ENCODE results near the gene ACAP2. TPM values are rescaled to one million over a fixed set of nuclear protein-coding genes. Genes with fewer than 3 reads are reported as not detected.
"Not testable (repeated sequence)": the region's sequence is repeated elsewhere in the genome, so short reads cannot be mapped to it uniquely, and the experiment has no call there.

The ACAP2 gene
- total RNA-seq, 2 experiments from 2014 or later = 41.1 to 42.9 TPM

DNA sequence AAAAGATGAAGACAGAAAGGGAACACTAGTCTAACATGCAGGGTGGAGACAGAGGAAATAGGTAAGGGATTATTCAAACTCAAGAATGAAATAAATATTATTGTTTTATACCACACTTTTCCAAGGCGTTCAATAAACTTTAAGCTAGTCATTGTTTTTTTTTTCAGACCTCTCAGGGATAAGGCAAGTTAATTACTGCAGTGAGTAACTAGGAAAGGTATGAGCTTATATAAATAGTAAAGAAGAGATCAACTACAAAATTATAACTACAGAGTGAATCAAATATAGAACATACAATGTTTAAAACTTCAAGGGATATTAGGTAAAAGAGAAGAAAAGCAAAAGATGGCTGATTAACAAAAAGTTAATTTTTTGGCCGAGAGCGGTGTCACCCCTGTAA is 140.4 kb downstream of the ACAP2 start:
- no peak for DNase-seq
- Mint-ChIP-seq H3K36me3 (no peaks in the 10 kb centered on the region), H3K27me3 (no peaks in the 10 kb centered on the region), H3K4me3 (no peak overlapping the region), H3K9me3 (no peaks in the 10 kb centered on the region), H3K4me1 (peaks cover under 1% of the 10 kb centered on the region), H3K27ac (no peak overlapping the region)

DNA sequence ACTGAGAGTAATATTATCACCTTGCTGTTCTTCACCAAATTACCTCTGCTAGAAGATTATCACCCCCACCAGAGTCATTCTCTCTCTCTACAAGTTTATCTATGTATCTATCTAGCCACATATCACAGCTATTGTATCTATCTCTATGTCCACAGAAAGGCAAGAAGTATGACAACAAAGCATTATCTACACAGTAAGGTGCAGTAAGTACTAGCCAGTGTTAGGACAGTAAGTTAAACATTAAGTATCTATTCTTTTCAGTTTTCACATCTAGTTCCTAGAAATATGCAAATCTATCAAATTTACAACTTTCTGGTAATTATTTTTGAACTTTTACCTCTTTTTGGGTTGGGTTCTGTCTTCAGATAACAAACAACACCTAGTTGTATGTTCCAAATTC is 145.4 kb downstream of the ACAP2 start:
- peaks cover 9% of the 10 kb centered on the region for H3K36me3 Mint-ChIP-seq
- no peak overlapping the region for H3K27ac Mint-ChIP-seq
- H3K9me3 Mint-ChIP-seq = no peaks in the 10 kb centered on the region
- H3K4me3 Mint-ChIP-seq = no peak overlapping the region
- H3K4me1 Mint-ChIP-seq = peaks cover 3% of the 10 kb centered on the region
- no peaks in the 10 kb centered on the region for H3K27me3 Mint-ChIP-seq
- DNase-seq = no peak

DNA sequence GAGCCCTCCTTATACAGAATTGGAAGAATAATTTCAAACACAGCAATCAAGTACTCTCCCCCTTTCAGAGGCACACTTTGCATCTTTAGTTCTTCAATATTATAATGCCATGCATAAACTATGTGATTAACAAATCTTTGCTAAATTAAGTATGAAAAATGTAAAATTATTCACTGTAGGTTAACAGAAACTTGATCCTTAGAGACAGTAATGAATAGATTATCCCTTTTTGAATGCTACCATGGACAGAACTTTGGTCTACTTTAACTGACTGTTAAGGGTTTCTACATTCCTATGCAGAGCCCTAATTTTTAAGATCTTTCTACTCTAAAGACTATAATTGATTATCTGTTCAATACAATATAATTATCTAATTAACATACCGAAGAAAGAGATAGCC is 146.2 kb downstream of the ACAP2 start:
- Mint-ChIP-seq H3K27ac (no peak overlapping the region), H3K27me3 (no peaks in the 10 kb centered on the region), H3K4me1 (peaks cover 3% of the 10 kb centered on the region), H3K9me3 (no peaks in the 10 kb centered on the region), H3K4me3 (no peak overlapping the region), H3K36me3 (peaks cover 9% of the 10 kb centered on the region)
- DNase-seq = no peak

DNA sequence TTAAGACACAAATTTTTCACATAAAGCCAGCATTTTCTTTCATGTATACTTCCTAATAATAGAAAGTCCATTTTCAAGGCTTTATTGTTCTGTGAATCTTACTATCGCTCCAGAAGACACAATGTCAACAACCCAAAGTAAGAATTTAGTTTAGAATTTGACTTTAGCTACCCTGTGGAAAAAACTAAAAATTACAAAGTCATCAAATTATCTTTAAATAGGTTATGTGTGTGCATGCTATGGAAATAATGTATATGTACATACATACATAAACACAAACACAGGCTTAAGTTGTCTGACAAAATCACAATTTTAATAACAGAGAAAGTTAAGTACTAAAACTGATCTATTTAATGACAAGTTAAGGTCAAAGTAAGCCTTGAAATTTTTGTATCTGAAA is 151.7 kb downstream of the ACAP2 start:
- H3K4me1 Mint-ChIP-seq = peaks cover 2% of the 10 kb centered on the region
- no peaks in the 10 kb centered on the region for H3K27me3 Mint-ChIP-seq
- no peak for DNase-seq
- no peak overlapping the region for H3K27ac Mint-ChIP-seq
- peaks cover 13% of the 10 kb centered on the region for H3K36me3 Mint-ChIP-seq
- H3K4me3 Mint-ChIP-seq = no peak overlapping the region
- no peaks in the 10 kb centered on the region for H3K9me3 Mint-ChIP-seq

DNA sequence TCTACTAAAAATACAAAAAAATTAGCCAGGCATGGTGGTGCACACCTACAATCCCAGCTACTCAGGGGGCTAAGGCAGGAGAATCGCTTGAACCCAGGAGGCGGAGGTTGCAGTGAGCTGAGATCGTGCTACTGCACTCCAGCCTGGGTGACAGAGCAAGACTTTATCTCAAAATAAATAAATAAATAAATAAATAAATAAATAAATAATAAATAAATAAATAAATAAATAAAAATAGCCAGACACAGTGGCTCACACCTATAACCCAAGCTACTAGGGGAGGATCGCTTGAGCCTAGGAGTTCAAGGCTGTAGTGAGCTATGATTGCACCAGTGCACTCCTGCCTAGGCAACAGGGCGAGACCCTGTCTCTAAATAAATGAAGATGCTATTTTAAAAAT is 152.2 kb downstream of the ACAP2 start:
- H3K4me1 Mint-ChIP-seq = not testable (repeated sequence)

DNA sequence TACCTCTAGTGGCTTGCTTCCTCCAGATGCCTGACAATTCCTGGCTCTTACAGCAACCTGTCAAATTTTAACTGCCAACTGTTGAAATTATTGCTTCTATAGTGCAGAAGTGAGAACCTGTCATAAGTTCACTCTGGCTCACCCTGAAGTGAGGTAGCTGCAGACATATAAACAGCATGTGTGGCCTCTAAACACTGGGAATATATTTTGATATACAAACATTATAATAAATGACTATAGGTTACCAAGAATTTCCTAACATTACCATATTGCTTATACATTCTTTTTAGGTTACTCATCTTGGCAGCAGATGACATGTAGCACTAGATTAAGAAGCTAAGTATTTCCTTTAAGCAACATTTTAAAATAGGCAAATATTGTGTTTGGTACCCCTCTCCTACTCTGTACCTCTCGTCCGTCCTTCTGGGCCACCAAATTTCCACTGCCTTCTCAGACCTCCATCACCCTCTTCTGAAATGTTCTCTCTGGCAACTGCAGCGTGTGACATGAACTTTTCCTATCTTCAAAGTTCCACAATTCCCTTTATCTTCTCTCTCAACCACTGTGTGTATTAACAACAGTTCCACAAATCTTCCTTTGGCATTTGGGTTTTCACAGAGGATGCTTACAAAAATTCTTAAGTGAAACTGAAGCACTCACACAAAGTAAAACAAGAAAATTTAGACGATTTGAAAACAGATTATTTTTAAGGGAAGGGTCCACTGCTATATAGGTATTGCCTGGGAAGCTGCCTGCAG is 156.5 kb downstream of the ACAP2 start:
- Mint-ChIP-seq H3K36me3 (peaks cover 8% of the 10 kb centered on the region), H3K9me3 (no peaks in the 10 kb centered on the region), H3K4me3 (no peak overlapping the region), H3K27me3 (no peaks in the 10 kb centered on the region), H3K4me1 (peaks cover 12% of the 10 kb centered on the region), H3K27ac (peak overlapping the region; percentile 38)
- no peak for DNase-seq

More for the DNA sequence above, 152.2 kb downstream of the ACAP2 start:
- not testable (repeated sequence) for DNase-seq, H3K9me3 Mint-ChIP-seq, H3K27ac Mint-ChIP-seq, H3K4me3 Mint-ChIP-seq, H3K27me3 Mint-ChIP-seq
- H3K36me3 Mint-ChIP-seq = peaks cover 13% of the 10 kb centered on the region

DNA sequence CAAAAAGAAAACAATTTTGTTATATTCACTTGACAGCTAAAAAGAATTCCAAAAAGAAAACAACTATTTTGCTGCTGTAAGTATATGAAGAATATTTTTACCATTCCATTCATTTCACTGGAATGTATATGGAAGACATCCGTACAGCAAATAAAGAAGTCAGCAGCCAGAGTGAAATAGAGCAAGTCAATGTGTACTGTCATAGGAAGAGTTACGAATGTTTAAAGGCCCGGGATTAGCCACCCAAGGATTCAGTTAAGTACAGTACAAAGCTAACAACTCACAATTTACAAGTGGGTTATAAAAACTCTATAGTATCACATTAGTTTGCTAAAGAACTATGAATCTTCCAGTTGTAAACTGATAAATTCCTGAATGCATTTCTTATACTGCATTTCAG is 157.4 kb downstream of the ACAP2 start:
- Mint-ChIP-seq H3K4me1 (peaks cover 12% of the 10 kb centered on the region), H3K27me3 (no peaks in the 10 kb centered on the region), H3K9me3 (no peaks in the 10 kb centered on the region), H3K27ac (no peak overlapping the region), H3K36me3 (peaks cover 8% of the 10 kb centered on the region), H3K4me3 (no peak overlapping the region)
- DNase-seq = no peak

DNA sequence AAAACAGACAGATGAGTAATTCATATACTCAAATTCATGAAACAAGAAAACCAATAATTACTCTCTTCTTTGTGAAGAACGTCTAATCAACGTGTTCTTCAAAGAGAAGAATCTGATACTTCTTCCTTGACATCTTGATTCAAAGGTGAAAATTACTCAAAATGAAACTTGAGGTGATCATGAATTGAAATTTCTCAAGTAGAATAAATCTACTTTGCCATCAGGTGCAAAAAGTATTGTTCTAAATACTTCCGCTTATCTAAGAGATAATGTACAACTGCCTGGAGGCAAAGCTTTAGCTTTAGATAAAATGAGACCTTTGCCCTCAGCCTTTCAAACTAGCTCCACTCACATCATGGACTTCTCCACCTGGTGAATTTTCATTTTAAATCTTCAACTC is 158.0 kb downstream of the ACAP2 start:
- H3K4me3 Mint-ChIP-seq = no peak overlapping the region
- H3K27me3 Mint-ChIP-seq = no peaks in the 10 kb centered on the region
- no peak for DNase-seq
- H3K4me1 Mint-ChIP-seq = peaks cover 12% of the 10 kb centered on the region
- H3K27ac Mint-ChIP-seq = no peak overlapping the region
- H3K9me3 Mint-ChIP-seq = no peaks in the 10 kb centered on the region
- H3K36me3 Mint-ChIP-seq = peaks cover 8% of the 10 kb centered on the region

DNA sequence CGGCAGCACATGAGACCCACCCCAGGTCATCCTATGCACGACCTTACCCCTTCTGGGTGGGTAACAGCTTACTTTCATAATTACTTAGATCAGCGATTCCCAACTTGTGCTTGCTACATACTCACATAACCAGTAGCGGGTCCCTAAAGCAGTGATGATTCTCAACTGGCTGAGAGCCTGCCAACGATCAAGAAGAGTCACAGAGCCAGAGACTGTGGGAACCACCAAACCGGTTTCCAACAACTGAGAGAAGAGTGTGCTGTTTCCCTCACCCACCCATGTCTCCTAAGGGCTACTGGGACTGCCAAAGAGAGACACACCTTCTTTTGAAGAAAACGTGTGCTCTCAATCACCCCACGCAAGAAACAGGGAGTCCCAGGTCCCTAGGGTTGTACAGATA is 159.9 kb downstream of the ACAP2 start:
- Mint-ChIP-seq H3K9me3 (no peaks in the 10 kb centered on the region), H3K36me3 (peaks cover 6% of the 10 kb centered on the region), H3K4me3 (no peak overlapping the region), H3K27me3 (no peaks in the 10 kb centered on the region), H3K4me1 (peaks cover 12% of the 10 kb centered on the region), H3K27ac (no peak overlapping the region)
- DNase-seq = no peak

DNA sequence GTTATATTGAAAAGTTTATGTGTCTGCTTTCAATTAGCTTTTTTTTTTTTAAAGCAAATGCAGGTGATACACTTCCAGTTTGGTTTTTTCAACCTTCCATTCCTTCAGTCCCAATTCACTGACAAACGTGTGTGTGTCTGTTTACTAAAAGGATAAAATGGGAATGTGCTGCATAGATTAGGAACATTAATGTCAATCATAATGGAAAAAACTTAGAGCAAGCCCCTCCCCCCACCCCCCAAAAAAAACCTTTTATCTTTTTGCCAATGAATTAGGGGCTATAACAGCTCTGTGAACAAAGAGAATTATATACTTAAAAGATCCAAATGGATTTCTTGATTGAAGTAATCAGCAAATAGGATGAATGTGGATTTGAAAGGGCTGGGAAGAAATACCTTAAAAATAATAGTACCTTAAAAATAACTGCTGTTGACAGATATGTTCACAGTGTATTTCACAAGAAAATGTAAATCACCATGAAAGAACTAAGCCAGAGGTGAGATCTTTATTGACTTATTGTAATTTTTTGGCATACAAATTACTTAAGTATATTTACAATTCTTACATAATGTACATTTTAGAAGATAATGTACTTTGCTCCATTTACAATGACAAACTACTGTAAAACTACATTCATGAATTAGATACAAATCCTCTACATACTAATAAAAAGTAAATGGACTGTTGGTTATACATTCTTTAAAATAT is 168.4 kb downstream of the ACAP2 start:
- H3K4me3 Mint-ChIP-seq = no peak overlapping the region

DNA sequence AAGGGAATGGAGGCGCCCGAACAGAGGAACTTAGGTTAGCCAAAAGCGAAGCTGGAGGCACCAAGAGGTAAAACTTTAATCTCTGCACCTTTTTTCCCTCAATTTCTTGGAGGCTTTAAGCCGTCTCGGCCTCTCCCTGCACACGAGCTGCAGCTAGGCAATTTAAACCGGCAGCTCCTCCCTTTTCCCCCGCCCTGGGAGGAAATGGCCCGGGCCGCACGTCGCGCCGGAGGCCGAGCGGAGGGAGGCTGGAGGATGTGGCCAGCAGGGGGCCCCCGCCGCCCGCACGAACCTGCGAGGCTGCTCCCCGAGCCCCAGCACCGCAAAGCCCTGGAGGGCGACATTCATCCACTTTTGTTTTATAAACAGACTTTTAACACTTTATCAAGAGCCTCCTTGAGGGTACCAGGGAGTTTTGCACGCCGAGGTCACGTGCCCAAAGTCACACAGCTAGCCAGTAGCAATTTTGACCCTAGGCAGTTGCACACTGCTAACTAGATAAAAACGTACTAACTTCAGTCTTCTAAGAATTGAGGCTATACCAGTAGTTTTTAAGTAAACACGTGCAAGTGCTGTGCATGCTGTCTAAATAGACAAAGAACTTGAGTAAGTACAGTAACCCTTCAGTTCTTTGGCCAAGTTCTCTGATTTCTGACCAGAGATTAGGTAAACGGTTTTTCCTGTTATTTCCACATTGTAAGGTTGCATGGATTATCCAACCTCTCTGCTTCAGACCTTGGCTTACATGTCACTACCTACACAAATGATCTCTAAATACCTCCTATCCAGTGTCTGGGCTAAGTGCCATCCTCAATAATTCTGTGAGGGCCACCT is 171.2 kb downstream of the ACAP2 start:
- no peaks in the 10 kb centered on the region for H3K9me3 Mint-ChIP-seq
- peak overlapping the region; percentile 85 for H3K27ac Mint-ChIP-seq
- H3K4me3 Mint-ChIP-seq = peak overlapping the region; percentile 88
- peak; percentile 92 for DNase-seq
- H3K4me1 Mint-ChIP-seq = peaks cover 23% of the 10 kb centered on the region
- H3K36me3 Mint-ChIP-seq = peaks cover 9% of the 10 kb centered on the region
- H3K27me3 Mint-ChIP-seq = no peaks in the 10 kb centered on the region

More for the DNA sequence above, 168.4 kb downstream of the ACAP2 start:
- H3K36me3 Mint-ChIP-seq = no peaks in the 10 kb centered on the region
- DNase-seq = no peak
- no peaks in the 10 kb centered on the region for H3K9me3 Mint-ChIP-seq
- H3K27ac Mint-ChIP-seq = no peak overlapping the region
- H3K27me3 Mint-ChIP-seq = no peaks in the 10 kb centered on the region
- H3K4me1 Mint-ChIP-seq = peaks cover 16% of the 10 kb centered on the region

DNA sequence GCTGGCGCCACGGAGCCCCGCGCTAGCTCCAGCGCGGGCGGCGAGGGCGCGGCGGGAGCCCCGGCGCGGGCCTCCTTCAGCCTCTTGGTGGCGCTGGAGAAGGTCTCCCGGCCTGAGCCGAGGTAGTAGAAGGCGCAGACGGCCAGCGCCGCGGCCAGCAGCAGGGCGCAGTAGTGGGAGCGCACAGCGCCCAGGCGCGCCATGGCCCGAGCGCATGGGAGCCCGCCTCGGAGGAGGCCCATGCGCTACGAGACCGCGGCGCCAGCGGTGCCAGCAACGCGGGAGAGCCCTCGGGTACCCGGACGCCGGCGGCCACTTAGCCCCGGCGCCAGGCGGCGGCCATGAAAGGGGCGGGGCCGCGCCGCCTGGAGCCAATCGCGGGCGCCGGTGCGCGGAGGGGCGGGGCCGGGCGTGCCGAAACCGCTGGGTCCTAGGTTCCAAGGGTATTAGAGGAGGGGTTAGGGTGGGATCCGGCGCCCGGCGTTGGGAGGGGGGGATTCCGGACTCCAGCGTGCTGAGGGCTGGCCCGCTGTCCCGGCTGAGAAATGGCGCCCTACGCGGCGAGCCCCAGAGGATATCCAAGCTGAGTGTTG is 171.9 kb downstream of the ACAP2 start, which contains the start of gene XXYLT1:
Gene XXYLT1, minus strand, starts transcription at position 343 of the 593 bp plus-strand sequence. Its CDS starts 101 bp downstream, at position 242.
- H3K27ac Mint-ChIP-seq = peak within 1 kb of the TSS; percentile 85
- peak within 1 kb of the TSS; percentile 89 for H3K4me3 Mint-ChIP-seq
- H3K4me1 Mint-ChIP-seq = peaks cover 23% of the 10 kb centered on the region
- no peaks in the 10 kb centered on the region for H3K9me3 Mint-ChIP-seq
- peak; percentile 91 for DNase-seq
- H3K27me3 Mint-ChIP-seq = no peaks in the 10 kb centered on the region
- H3K36me3 Mint-ChIP-seq = peaks cover 11% of the 10 kb centered on the region

DNA sequence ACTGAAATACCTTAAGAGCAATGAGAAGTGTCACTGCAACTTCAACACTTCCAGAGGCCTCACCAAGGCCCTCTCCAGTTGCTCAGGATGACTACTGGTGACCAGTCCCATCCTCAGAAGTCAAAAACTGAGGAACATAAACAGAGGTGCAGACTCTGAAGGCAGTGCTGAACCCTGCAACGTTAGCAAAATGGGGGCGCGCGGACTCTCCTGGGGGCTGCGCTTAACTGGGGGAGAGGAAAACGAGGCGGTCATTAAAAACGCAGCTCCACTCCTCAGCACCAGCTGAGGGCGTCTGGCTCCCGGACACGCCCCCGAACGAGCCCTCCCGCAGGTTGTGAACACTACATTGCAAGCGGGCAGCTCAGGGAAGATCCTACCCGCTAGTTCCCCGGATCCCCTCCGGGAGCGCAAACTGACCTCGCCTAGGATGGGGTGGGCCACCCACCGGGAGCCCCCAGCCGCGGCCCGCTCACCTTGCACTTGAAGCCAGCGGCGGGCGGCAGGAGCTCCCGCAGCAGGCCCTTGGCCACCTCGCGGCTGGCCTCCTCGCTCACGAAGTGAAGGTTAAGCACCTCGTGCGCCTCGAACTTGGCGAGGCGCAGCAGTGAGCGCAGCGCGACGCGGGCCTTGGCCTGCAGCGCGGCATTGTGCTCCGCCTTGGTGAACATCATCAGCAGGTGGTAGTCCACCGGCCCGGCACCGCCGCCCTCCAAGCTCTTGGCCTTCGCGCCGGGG is 172.6 kb downstream of the ACAP2 start:
- Mint-ChIP-seq H3K9me3 (no peaks in the 10 kb centered on the region), H3K27ac (peak overlapping the region; percentile 4), H3K27me3 (no peaks in the 10 kb centered on the region), H3K4me3 (peak overlapping the region; percentile 89), H3K36me3 (peaks cover 15% of the 10 kb centered on the region), H3K4me1 (peaks cover 23% of the 10 kb centered on the region)
- DNase-seq = peak; percentile 71

DNA sequence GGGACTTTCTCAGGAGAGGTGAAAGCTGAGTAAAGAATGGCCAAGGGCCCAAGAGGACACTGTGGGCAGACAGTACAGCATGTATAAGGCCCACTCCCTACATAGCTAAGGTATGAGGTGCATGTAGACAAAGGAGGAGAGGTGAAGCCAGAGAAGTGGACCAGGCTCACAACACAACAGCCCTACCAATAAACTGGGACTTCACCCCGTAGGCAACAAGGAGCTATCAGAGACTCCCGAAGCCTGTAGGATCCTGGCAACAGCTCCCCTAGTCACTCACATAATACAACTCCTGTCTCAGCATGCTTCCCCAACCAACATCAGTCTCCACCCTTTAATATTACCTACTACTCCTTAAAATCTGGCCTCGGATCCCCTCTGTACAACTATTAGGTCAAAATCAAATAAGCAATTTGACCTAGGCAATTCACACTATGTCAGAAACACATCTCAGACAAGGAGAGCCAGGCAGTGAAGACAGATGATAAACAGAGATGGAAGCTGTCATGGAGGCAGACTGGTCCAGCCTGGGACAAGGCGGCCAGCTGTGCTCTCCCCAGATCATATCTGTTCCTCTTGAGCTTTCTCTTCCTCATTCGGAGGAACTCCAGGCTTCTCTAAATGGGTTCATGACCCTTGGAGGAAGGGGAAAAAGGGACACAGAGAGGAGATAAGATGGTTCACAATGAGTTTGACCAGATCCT is 173.3 kb downstream of the ACAP2 start:
- H3K27me3 Mint-ChIP-seq = no peaks in the 10 kb centered on the region
- peaks cover 17% of the 10 kb centered on the region for H3K36me3 Mint-ChIP-seq
- H3K9me3 Mint-ChIP-seq = no peaks in the 10 kb centered on the region
- peaks cover 23% of the 10 kb centered on the region for H3K4me1 Mint-ChIP-seq
- DNase-seq = no peak
- peak overlapping the region; percentile 4 for H3K27ac Mint-ChIP-seq
- H3K4me3 Mint-ChIP-seq = peak overlapping the region; percentile 89

Measured in activated naive CD8-positive, alpha-beta T cell treated with anti-CD3 and anti-CD28 coated beads for 36 hours (primary cell).